Common myeloid progenitor, CD34-positive (primary cell): ENCODE results near the gene SMPD3.
A peak's percentile ranks its signal among the peaks of the same experiment; 100 is the strongest.

Experiments
- CTCF ChIA-PET: fragments of 350-600 bp; sonication (Branson Sonifier 250); formaldehyde crosslinking; loops from one replicate; lab custom pipeline; 2021; ENCODE audit warnings: antibody characterized with exemption; lab: Charles Lee
- POLR2A ChIA-PET: fragments of 350-600 bp; sonication (Branson Sonifier 250); formaldehyde crosslinking; loops from one replicate; lab custom pipeline; 2021; ENCODE audit warnings: antibody characterized with exemption; lab: Charles Lee
- DNase-seq, 3 donors: peaks; one replicate each; pipeline versions ENCODE4 v3.0.0 to v3.0.0-alpha.2; 2013
- H3K27ac ChIP-seq, 2 experiments: 1 replicate in 1 of 2; 2 replicates in 1 of 2; pipeline ENCODE4 v1.7.0; 2013; ENCODE audit warnings: inconsistent platforms in 2 of 2, low read length in 2 of 2, mild to moderate bottlenecking in 2 of 2, low read depth in 1 of 2, moderate library complexity in 1 of 2; ENCODE audit not compliant: severe bottlenecking in 2 of 2, insufficient read depth in 1 of 2, poor library complexity in 1 of 2
- H3K27me3 ChIP-seq, 5 experiments: replicated peaks in 2 of 5; 1 replicate in 3 of 5; 2 replicates in 2 of 5; pipeline versions ENCODE4 v1.6.1 to v1.7.0; 2013; ENCODE audit warnings: low read length in 4 of 5, mild to moderate bottlenecking in 2 of 5, moderate library complexity in 2 of 5, inconsistent platforms in 1 of 5; ENCODE audit not compliant: insufficient read depth in 5 of 5, control insufficient read depth in 4 of 5
- H3K36me3 ChIP-seq, 4 experiments: 1 replicate in 2 of 4; 2 replicates in 2 of 4; pipeline versions ENCODE4 v1.6.1 to v1.7.0; 2013; ENCODE audit warnings: low read length in 3 of 4, control low read depth in 1 of 4, mild to moderate bottlenecking in 1 of 4; ENCODE audit not compliant: control insufficient read depth in 4 of 4, insufficient read depth in 4 of 4
- H3K4me1 ChIP-seq, 4 experiments: 1 replicate in 3 of 4; 2 replicates in 1 of 4; pipeline versions ENCODE4 v1.6.1 to v1.7.1; 2013; ENCODE audit warnings: low read length in 3 of 4, mild to moderate bottlenecking in 3 of 4, control low read depth in 1 of 4, inconsistent platforms in 1 of 4, moderate library complexity in 1 of 4; ENCODE audit not compliant: control insufficient read depth in 4 of 4, insufficient read depth in 4 of 4; ENCODE audit errors: control extremely low read depth in 1 of 4
- H3K4me3 ChIP-seq, 7 experiments: 1 replicate in 4 of 7; 2 replicates in 3 of 7; pipeline versions ENCODE4 v1.5.1 to v1.7.0; 2013; ENCODE audit warnings: mild to moderate bottlenecking in 7 of 7, low read length in 6 of 7, moderate library complexity in 6 of 7, inconsistent platforms in 2 of 7, low read depth in 2 of 7, control low read depth in 1 of 7; ENCODE audit not compliant: insufficient read depth in 4 of 7, control insufficient read depth in 1 of 7; ENCODE audit errors: extremely low read depth in 1 of 7
- H3K9me3 ChIP-seq, 5 experiments: 1 replicate in 4 of 5; 2 replicates in 1 of 5; pipeline versions ENCODE4 v1.6.1 to v1.7.1; 2013; ENCODE audit warnings: low read length in 4 of 5, mild to moderate bottlenecking in 2 of 5, inconsistent platforms in 1 of 5, low read depth in 1 of 5, moderate library complexity in 1 of 5; ENCODE audit not compliant: control insufficient read depth in 4 of 5, insufficient read depth in 2 of 5; ENCODE audit errors: control extremely low read depth in 1 of 5
- WGBS: methylation state at CpG from one replicate; pipeline ENCODE4 v1.1.5; 2013; ENCODE audit not compliant: insufficient coverage; 5-methylcytosine and 5-hydroxymethylcytosine counted together

Gene SMPD3

GRCh38 chr16:68388124-68388523, 60.2 kb downstream of the SMPD3 start:
- no peak overlapping the region for H3K4me3 ChIP-seq
- no peak overlapping the region for H3K27ac ChIP-seq
- ChIA-PET POLR2A (interaction anchor here (1.0 kb wide), 1 partner anchor 10 kb away, joined by 3 read pairs; no protein-coding TSS in a partner anchor), CTCF (interaction anchor here (1.2 to 2.3 kb wide), 4 partner anchors 8 to 20 kb away, joined by 3 to 9 read pairs (median 4); no protein-coding TSS in a partner anchor)
- H3K27me3 ChIP-seq, result no peaks in the 10 kb centered on the region
- peaks cover 0 to 26% (median 12%) of the 10 kb centered on the region in 4 experiments for H3K4me1 ChIP-seq
- no peaks in the 10 kb centered on the region for H3K36me3 ChIP-seq
- no peaks in the 10 kb centered on the region for H3K9me3 ChIP-seq
- no peak for DNase-seq
- WGBS, result 76% methylated on average over 2 of the region's 3 CpGs

GRCh38 chr16:68387301-68387700, 61.0 kb downstream of the SMPD3 start:
- H3K4me1 ChIP-seq, result peaks cover 0 to 26% (median 12%) of the 10 kb centered on the region in 4 experiments
- H3K36me3 ChIP-seq, result no peaks in the 10 kb centered on the region
- H3K27ac ChIP-seq, result no peak overlapping the region
- WGBS, result 95% methylated on average over 9 of the region's 9 CpGs
- CTCF ChIA-PET, result interaction anchor here (0.9 to 2.3 kb wide), 3 partner anchors 8 to 58 kb away, joined by 3 to 9 read pairs (median 3); no protein-coding TSS in a partner anchor
- H3K9me3 ChIP-seq, result no peaks in the 10 kb centered on the region
- DNase-seq, result no peak
- POLR2A ChIA-PET, result no interaction called here
- no peaks in the 10 kb centered on the region for H3K27me3 ChIP-seq
- no peak overlapping the region for H3K4me3 ChIP-seq

GRCh38 chr16:68386628-68387027, 61.7 kb downstream of the SMPD3 start:
- Histone ChIP-seq H3K36me3 (no peaks in the 10 kb centered on the region), H3K27ac (no peak overlapping the region), H3K27me3 (no peaks in the 10 kb centered on the region), H3K9me3 (no peaks in the 10 kb centered on the region), H3K4me3 (no peak overlapping the region), H3K4me1 (peaks cover 0 to 26% (median 12%) of the 10 kb centered on the region in 4 experiments)
- POLR2A ChIA-PET, result no interaction called here
- 92% methylated on average over 14 of the region's 14 CpGs for WGBS
- no peak for DNase-seq
- CTCF ChIA-PET, result interaction anchor here (0.6 to 2.3 kb wide), 4 partner anchors 8 to 59 kb away, joined by 3 to 9 read pairs (median 3); no protein-coding TSS in a partner anchor

GRCh38 chr16:68385371-68385770, 62.9 kb downstream of the SMPD3 start:
- Histone ChIP-seq H3K36me3 (no peaks in the 10 kb centered on the region), H3K4me3 (no peak overlapping the region), H3K4me1 (peaks cover 0 to 26% (median 12%) of the 10 kb centered on the region in 4 experiments), H3K9me3 (no peaks in the 10 kb centered on the region), H3K27me3 (no peaks in the 10 kb centered on the region), H3K27ac (no peak overlapping the region)
- DNase-seq, result peak in 2 of 3 donors; percentile 64 to 66
- 63% methylated on average over 3 of the region's 6 CpGs for WGBS
- CTCF ChIA-PET, result interaction anchor here (0.6 to 2.0 kb wide), 3 partner anchors 17 to 27 kb away, joined by 3 to 7 read pairs (median 4); no protein-coding TSS in a partner anchor
- POLR2A ChIA-PET, result no interaction called here

- no peaks in the 10 kb centered on the region for H3K27me3 ChIP-seq
- no peaks in the 10 kb centered on the region for H3K9me3 ChIP-seq
- H3K4me1 ChIP-seq, result peaks cover 0 to 29% (median 12%) of the 10 kb centered on the region in 4 experiments
- 43% methylated on average over 2 of the region's 7 CpGs for WGBS
- DNase-seq, result peak in 2 of 3 donors; percentile 42 to 52
- H3K36me3 ChIP-seq, result no peaks in the 10 kb centered on the region
- H3K27ac ChIP-seq, result no peak overlapping the region
- POLR2A ChIA-PET, result interaction anchor here (0.6 to 0.7 kb wide), 2 partner anchors 21 to 423 kb away, joined by 3 to 6 read pairs; no protein-coding TSS in a partner anchor
- no peak overlapping the region for H3K4me3 ChIP-seq
- CTCF ChIA-PET, result interaction anchor here (0.7 to 2.0 kb wide), 11 partner anchors 10 to 121 kb away, joined by 3 to 8 read pairs (median 4); no protein-coding TSS in a partner anchor
Measured at GRCh38 chr16:68384288-68385161, 63.8 kb downstream of the SMPD3 start.

GRCh38 chr16:68383858-68384257, 64.5 kb downstream of the SMPD3 start:
- ChIA-PET POLR2A (interaction anchor here (0.7 kb wide), 1 partner anchor 20 kb away, joined by 3 read pairs; no protein-coding TSS in a partner anchor), CTCF (interaction anchor here (0.7 to 2.0 kb wide), 11 partner anchors 9 to 122 kb away, joined by 3 to 8 read pairs (median 4); no protein-coding TSS in a partner anchor)
- no peaks in the 10 kb centered on the region for H3K27me3 ChIP-seq
- 92% methylated on average over 3 of the region's 4 CpGs for WGBS
- no peaks in the 10 kb centered on the region for H3K36me3 ChIP-seq
- H3K4me1 ChIP-seq, result peaks cover under 1 to 35% (median 16%) of the 10 kb centered on the region in 4 experiments
- no peak overlapping the region for H3K4me3 ChIP-seq
- DNase-seq, result no peak
- no peak overlapping the region for H3K27ac ChIP-seq
- H3K9me3 ChIP-seq, result no peaks in the 10 kb centered on the region
